ENCODE data around the gene MYOG. TPM values are rescaled to one million over a fixed set of nuclear protein-coding genes. Genes with fewer than 3 reads are reported as not detected.

The MYOG gene
- total and polyA plus RNA-seq, 2 donors (not counting 1 experiment from before 2014, with no cell fraction given): not detected

GRCh38 chr1:203081465-203082230 is 4.2 kb downstream of the MYOG start:
- no peak overlapping the region for H3K27ac Mint-ChIP-seq
- intact Hi-C loops (cut with micrococcal nuclease): no loop called here
- Histone ChIP-seq H3K4me2 (replicated peaks; ENCODE audit: low read depth, low read length, poor library complexity, severe bottlenecking) (no peak overlapping the region), H3K9ac (ENCODE audit: low read length) (no peak overlapping the region), H3K4me3 (ENCODE audit: control extremely low read depth in 1 of 5, extremely low read depth in 1 of 5, insufficient read depth in 1 of 5, low read depth in 2 of 5, low read length in 4 of 5) (no peak overlapping the region), H2AFZ (ENCODE audit: insufficient read depth, low read depth, low read length, poor library complexity, severe bottlenecking) (no peak overlapping the region), H4K20me1 (ENCODE audit: control insufficient read depth, insufficient read depth, low read length, poor library complexity, severe bottlenecking) (no peaks in the 10 kb centered on the region), H3K79me2 (ENCODE audit: control insufficient read depth, insufficient read depth, low read length) (no peaks in the 10 kb centered on the region), H3K27ac (ENCODE audit: low read length in 2 of 2) (no peak overlapping the region), H3K9me3 (ENCODE audit: control extremely low read depth in 1 of 3, control insufficient read depth in 2 of 3, insufficient read depth in 1 of 3, low read length in 2 of 3) (no peaks in the 10 kb centered on the region), H3K27me3 (replicated peaks in 1 of 4; ENCODE audit: control extremely low read depth in 1 of 4, control insufficient read depth in 3 of 4, insufficient read depth in 4 of 4, low read length in 3 of 4) (peaks cover 0 to 14% (median 2%) of the 10 kb centered on the region in 4 experiments), H3K36me3 (replicated peaks in 1 of 2; ENCODE audit: control extremely low read depth in 1 of 2, control insufficient read depth in 1 of 2, extremely low read depth in 1 of 2, insufficient read depth in 2 of 2, low read length in 1 of 2) (no peaks in the 10 kb centered on the region), H3K4me1 (ENCODE audit: control insufficient read depth in 2 of 2, insufficient read depth in 2 of 2, low read length in 2 of 2) (no peaks in the 10 kb centered on the region)
- H3K27me3 Mint-ChIP-seq: peaks cover 38% of the 10 kb centered on the region
- no peak for TF ChIP-seq EZH2 (IDR thresholded peaks at IDR 0.05; ENCODE audit: borderline replicate concordance, insufficient read depth, low read depth, low read length, poor library complexity, severe bottlenecking)
- TF ChIP-seq, protein P1, sequence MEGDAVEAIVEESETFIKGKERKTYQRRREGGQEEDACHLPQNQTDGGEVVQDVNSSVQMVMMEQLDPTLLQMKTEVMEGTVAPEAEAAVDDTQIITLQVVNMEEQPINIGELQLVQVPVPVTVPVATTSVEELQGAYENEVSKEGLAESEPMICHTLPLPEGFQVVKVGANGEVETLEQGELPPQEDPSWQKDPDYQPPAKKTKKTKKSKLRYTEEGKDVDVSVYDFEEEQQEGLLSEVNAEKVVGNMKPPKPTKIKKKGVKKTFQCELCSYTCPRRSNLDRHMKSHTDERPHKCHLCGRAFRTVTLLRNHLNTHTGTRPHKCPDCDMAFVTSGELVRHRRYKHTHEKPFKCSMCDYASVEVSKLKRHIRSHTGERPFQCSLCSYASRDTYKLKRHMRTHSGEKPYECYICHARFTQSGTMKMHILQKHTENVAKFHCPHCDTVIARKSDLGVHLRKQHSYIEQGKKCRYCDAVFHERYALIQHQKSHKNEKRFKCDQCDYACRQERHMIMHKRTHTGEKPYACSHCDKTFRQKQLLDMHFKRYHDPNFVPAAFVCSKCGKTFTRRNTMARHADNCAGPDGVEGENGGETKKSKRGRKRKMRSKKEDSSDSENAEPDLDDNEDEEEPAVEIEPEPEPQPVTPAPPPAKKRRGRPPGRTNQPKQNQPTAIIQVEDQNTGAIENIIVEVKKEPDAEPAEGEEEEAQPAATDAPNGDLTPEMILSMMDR (IDR thresholded peaks at IDR 0.05): no peak
- DNase-seq (no peak), ATAC-seq (ENCODE audit: low read depth) (no peak)
- no peaks in the 10 kb centered on the region for H3K9me3 Mint-ChIP-seq (ENCODE audit: insufficient read depth)
- ChIA-PET CTCF (no interaction called here), POLR2A (no interaction called here)
- WGBS (ENCODE audit: insufficient coverage): 93% methylated on average over 8 of the region's 9 CpGs
- H3K4me1 Mint-ChIP-seq: no peaks in the 10 kb centered on the region
- no peak overlapping the region for H3K4me3 Mint-ChIP-seq

DNA sequence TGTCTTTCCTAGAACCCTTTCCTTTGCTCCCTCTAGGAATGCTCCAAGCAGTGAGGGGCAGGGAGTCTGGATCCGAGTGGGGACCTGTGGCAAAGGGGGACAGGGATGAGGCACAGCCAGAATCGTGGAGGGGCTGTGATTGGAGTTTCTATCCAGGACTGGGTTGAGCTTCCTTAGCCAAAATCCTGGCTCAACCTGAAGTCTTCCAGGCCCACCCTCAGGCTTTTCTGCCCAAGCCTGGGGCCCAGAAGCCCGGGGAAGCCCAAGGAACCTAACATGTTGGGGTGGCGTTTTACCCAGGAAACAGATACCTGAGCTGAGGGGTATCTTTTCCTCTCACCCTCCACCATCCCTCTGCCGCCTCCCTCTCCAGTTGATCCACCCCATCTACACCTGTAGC is 5.4 kb downstream of the MYOG start:
- intact Hi-C loops (cut with micrococcal nuclease): no loop called here
- no peak for TF ChIP-seq EZH2 (IDR thresholded peaks at IDR 0.05; ENCODE audit: borderline replicate concordance, insufficient read depth, low read depth, low read length, poor library complexity, severe bottlenecking)
- TF ChIP-seq, protein P1 (IDR thresholded peaks at IDR 0.05): no peak
- POLR2A ChIA-PET: no interaction called here
- 74% methylated on average over 4 of the region's 5 CpGs for WGBS (ENCODE audit: insufficient coverage)
- Histone ChIP-seq H3K9ac (ENCODE audit: low read length) (no peak overlapping the region), H3K27ac (ENCODE audit: low read length in 2 of 2) (no peak overlapping the region), H3K4me3 (ENCODE audit: control extremely low read depth in 1 of 5, extremely low read depth in 1 of 5, insufficient read depth in 1 of 5, low read depth in 2 of 5, low read length in 4 of 5) (no peak overlapping the region), H2AFZ (ENCODE audit: insufficient read depth, low read depth, low read length, poor library complexity, severe bottlenecking) (no peak overlapping the region), H3K4me1 (ENCODE audit: control insufficient read depth in 2 of 2, insufficient read depth in 2 of 2, low read length in 2 of 2) (peaks cover 9% of the 10 kb centered on the region in 2 donors), H3K27me3 (replicated peaks in 1 of 4; ENCODE audit: control extremely low read depth in 1 of 4, control insufficient read depth in 3 of 4, insufficient read depth in 4 of 4, low read length in 3 of 4) (peaks cover 0 to 24% (median 6%) of the 10 kb centered on the region in 4 experiments), H3K4me2 (replicated peaks; ENCODE audit: low read depth, low read length, poor library complexity, severe bottlenecking) (no peak overlapping the region), H4K20me1 (ENCODE audit: control insufficient read depth, insufficient read depth, low read length, poor library complexity, severe bottlenecking) (no peaks in the 10 kb centered on the region), H3K9me3 (ENCODE audit: control extremely low read depth in 1 of 3, control insufficient read depth in 2 of 3, insufficient read depth in 1 of 3, low read length in 2 of 3) (peaks cover 0 to under 1% (median 0%) of the 10 kb centered on the region in 3 donors), H3K79me2 (ENCODE audit: control insufficient read depth, insufficient read depth, low read length) (no peaks in the 10 kb centered on the region), H3K36me3 (replicated peaks in 1 of 2; ENCODE audit: control extremely low read depth in 1 of 2, control insufficient read depth in 1 of 2, extremely low read depth in 1 of 2, insufficient read depth in 2 of 2, low read length in 1 of 2) (no peaks in the 10 kb centered on the region)
- no peak for DNase-seq
- Mint-ChIP-seq H3K9me3 (ENCODE audit: insufficient read depth) (no peaks in the 10 kb centered on the region), H3K27ac (no peak overlapping the region), H3K4me3 (no peak overlapping the region), H3K4me1 (peaks cover 5% of the 10 kb centered on the region), H3K27me3 (peaks cover 44% of the 10 kb centered on the region)
- CTCF ChIA-PET: no interaction called here
- ATAC-seq (ENCODE audit: low read depth): no peak
